Measurements from ENCODE around the gene STON1.
"Not testable (repeated sequence)": the region's sequence is repeated elsewhere in the genome, so short reads cannot be mapped to it uniquely, and the experiment has no call there.

Gene STON1

GRCh38 chr2:48613211-48613610, 83.3 kb downstream of the STON1 start:
- no peak for DNase-seq (ENCODE audit: low read depth in 2 of 2, low spot score in 1 of 2)

- DNase-seq (ENCODE audit: low read depth in 2 of 2, low spot score in 1 of 2), result not testable (repeated sequence)
Measured at GRCh38 chr2:48614581-48614980, 84.6 kb downstream of the STON1 start.

GRCh38 chr2:48617618-48618017, 87.7 kb downstream of the STON1 start, which contains the start of gene GTF2A1L:
GTF2A1L (plus strand) TSS chr2:48617856; CDS start chr2:48617875, 19 bp downstream.
- DNase-seq (ENCODE audit: low read depth in 2 of 2, low spot score in 1 of 2), result no peak

- no peak for DNase-seq (ENCODE audit: low read depth in 2 of 2, low spot score in 1 of 2)
Measured at GRCh38 chr2:48619526-48619925, 89.6 kb downstream of the STON1 start.

- DNase-seq (ENCODE audit: low read depth in 2 of 2, low spot score in 1 of 2), result no peak
Measured at GRCh38 chr2:48620604-48621003, 90.7 kb downstream of the STON1 start.

GRCh38 chr2:48622691-48623090, 92.7 kb downstream of the STON1 start:
- not testable (repeated sequence) for DNase-seq (ENCODE audit: low read depth in 2 of 2, low spot score in 1 of 2)

- no peak for DNase-seq (ENCODE audit: low read depth in 2 of 2, low spot score in 1 of 2)
Measured at GRCh38 chr2:48624696-48625095, 94.7 kb downstream of the STON1 start.

GRCh38 chr2:48626047-48626446, 96.1 kb downstream of the STON1 start:
- DNase-seq (ENCODE audit: low read depth in 2 of 2, low spot score in 1 of 2), result no peak

- no peak for DNase-seq (ENCODE audit: low read depth in 2 of 2, low spot score in 1 of 2)
Measured at GRCh38 chr2:48633143-48633542, 103.2 kb downstream of the STON1 start.

- DNase-seq (ENCODE audit: low read depth in 2 of 2, low spot score in 1 of 2), result no peak
Measured at GRCh38 chr2:48635786-48636185, 105.8 kb downstream of the STON1 start.

GRCh38 chr2:48638261-48638660, 108.3 kb downstream of the STON1 start:
- no peak for DNase-seq (ENCODE audit: low read depth in 2 of 2, low spot score in 1 of 2)

Data from stimulated activated CD8-positive, alpha-beta memory T cell treated with anti-CD3 and anti-CD28 coated beads, Interleukin-4, amount 100 ng/mL, for 1 hour (primary cell).